Activated CD4-positive, CD25-positive, alpha-beta regulatory T cell treated with anti-CD3 and anti-CD28 coated beads, Interleukin-2, amount 50 U/mL, for 72 hours (primary cell): Measurements from ENCODE around the gene SLC25A11.

Experiments
- DNase-seq: peaks from one replicate; pipeline ENCODE4 v3.0.0; 2021

Gene SLC25A11

GRCh38 chr17:4939796-4940554 lies at the start of gene SLC25A11, which contains the start of gene RNF167:
Gene SLC25A11, minus strand, starts transcription at chr17:4940046. Its CDS starts 136 bp downstream, at chr17:4939910.
Gene RNF167, plus strand, starts transcription at chr17:4940268. Its CDS starts 642 bp downstream, at chr17:4940910.
- DNase-seq = peak; percentile 93

DNA sequence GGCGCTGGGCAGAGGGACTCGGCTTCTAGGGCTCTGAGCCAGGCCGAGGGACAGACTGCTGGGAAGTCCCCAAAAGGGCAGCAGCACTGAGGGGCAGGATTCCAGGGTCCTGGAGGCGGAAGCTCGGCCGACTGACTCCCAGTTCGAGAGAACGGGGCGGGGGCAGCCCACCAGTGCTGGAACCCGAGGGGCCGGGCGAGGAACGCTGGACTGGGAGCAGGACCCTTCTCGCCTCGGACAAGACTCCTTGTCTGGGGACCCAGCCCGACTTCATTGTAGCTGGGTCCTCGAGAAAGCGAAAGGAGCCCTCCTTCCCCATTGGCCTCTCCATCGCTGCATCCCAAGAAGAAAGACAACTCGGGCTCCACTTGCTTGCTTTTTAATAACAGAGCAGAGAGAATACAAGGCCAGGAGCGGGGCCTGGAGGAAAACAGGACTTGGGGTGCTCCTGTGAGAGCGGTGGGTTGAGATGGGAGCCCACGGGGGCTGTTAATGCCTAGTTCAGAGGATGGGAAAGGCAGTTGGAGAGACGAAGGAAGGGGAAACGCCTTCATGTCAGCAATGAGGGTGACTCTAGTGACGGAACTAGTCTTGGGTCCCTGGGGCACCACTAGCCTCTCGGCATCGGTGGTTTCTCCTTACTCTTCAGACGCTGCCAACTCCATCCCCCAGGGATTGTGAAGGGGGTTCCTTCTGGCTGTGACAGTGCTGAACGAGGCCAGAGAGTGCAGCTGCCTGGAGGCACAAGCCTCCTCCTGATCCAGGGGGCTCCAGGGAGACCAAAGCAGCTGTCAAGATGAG lies 48.1 kb upstream of the SLC25A11 start:
- DNase-seq = no peak

- DNase-seq = peak; percentile 86
Measured at GRCh38 chr17:4986951-4987766, 47.3 kb upstream of the SLC25A11 start, which contains the start of gene CAMTA2. Gene CAMTA2, minus strand, starts transcription at chr17:4987675. Its CDS starts 1,453 bp downstream, at chr17:4986222.

DNA sequence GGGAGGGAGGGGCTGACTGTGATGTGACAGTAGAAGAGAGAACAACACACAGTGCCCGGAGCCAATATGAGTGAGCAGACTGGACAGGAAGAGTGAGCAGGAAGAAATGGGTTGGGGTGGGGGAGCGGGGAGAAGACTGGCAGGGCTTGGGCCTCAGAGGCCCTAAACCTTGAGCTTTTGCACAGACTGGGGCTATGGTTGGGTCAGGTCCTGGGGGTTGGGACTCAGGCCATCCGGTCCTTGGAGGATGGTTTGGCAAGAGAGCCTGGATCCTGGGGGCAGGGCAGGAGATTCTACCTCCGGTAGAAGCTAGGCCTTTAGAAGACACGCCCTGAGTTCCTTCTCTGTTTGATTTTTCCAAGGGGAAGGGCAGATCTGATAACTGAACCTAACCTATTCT lies 46.6 kb upstream of the SLC25A11 start:
- DNase-seq = no peak

- DNase-seq = no peak
Measured at GRCh38 chr17:4982305-4982704, 42.5 kb upstream of the SLC25A11 start.

GRCh38 chr17:4980644-4981216 lies 40.9 kb upstream of the SLC25A11 start:
- DNase-seq = no peak

DNA sequence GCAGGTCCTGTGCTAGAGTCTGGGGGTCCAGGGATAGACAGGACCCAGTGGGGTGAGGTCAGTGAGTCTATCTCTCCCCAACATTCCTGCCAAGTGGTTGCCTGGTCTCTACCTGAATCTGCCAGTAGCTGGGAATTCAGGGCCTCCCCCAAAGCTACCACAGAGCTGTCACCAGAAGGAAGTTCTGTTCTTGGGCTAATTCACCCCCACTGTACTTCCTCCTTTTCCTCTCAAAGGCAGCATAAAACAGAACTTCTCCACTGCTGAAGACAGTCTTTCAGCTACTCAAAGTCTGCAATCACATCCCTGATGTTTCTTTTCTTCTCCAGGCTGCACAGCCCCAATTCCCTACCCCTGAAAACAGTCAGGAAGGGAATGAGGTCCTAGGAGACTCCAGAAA lies 38.9 kb upstream of the SLC25A11 start:
- no peak for DNase-seq

DNA sequence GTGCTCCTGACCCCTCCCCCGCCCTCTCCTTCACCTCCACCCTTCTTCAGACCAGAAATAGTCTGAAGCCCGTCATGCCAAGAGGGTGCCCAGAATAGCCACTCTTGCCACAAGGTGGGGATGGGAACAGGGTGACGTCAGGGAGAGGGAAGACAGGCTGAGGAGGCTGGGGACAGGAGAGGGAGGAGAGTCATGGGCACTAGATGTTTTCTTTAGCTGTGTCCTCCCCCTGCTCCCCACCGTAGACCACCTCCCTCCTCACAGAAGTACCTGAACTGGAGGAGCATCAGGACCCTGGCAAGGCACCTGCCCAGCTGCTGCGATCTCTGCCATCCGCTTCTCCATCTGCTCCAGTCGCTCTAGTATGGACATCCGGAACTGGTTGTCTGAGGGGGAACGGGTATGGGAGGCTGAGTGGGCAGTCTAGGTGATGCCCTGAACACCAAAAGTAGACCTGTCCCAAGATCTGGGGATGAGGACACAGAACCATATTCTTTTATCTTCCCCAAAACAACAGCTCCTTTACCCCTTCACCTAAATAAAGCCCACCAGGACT lies 34.3 kb upstream of the SLC25A11 start:
- DNase-seq = no peak

DNA sequence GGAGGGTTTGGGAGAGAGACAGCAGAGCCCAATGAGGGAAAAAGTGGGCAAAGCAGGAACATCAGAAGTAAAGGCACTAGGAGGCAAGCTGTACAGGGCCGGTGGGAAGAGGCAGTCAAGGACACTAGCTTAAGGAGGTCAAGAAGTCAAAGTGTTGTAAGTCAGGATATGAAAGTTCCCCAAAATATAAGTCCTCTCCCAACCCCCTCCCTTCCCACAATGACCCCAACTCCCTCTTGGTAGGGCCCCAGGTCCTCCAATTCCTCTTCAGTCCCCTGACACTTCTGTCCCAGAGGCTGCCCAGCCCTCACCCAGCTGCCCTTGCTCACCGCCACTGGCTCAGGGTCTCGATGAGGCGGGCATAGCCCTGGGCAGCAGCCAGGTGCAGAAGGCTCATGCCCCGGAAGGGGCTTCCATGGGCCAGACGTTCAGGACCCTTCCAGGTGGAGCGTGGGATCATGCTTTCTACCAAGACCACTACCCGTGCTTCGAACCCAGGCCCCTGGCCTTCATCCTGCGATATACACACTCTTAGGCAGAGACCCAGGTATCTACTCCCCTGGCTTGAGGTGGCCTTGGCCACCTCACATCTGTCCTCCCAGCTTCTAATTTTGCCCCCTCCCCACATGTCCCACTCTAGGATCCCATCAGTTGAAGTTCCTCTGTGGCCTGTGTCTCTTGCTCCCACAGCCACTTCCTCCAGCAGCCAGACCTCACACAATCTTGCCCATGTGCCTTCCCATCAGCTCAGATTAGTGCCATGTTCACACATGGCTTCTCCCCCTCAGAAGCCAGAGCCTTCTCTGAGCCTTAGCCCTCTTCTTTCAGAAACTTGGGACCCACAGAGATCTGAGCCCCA lies 33.6 kb upstream of the SLC25A11 start:
- DNase-seq = no peak

DNA sequence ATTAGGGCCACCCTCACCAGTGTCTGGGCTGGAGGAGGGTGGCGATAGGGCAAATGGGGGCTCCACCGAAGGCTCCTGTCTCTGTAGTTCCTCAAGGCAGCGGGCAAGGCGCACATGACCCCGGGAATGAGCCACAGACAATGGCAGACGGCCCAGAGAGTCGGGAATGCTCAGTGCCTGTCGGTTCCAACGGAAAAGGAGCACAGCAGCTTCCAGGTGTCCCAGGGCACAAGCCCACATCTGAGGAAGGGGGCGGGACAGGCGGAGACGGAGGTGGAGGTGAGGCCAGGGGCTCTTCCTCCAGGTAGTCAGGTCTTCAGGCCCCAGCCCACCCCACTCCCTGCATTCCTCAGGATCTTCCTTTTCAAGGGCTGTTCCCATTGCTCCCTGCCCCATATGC lies 32.9 kb upstream of the SLC25A11 start:
- no peak for DNase-seq

- DNase-seq = no peak
Measured at GRCh38 chr17:4972322-4972721, 32.5 kb upstream of the SLC25A11 start.

GRCh38 chr17:4971826-4972225 lies 32.0 kb upstream of the SLC25A11 start:
- no peak for DNase-seq

DNA sequence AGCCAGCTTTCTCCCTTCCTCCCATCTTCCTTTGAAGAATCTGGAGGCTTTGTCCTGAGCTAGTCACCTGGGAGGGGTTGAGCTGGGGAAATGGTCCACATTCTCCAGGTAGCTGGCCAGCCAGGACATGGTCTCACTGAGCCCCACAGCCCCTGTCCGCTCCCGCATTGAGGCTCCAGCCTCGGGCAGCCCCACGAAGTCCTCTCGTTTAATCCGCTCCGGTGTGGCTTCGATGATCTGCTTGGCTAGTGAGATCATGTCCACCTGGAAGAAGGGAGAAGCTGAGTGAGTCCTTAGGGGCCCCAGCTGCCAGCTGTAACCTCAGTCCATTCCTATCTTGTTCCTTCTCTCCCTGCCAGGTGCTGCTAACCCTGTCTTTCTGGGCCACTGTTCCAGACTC lies 30.4 kb upstream of the SLC25A11 start:
- no peak for DNase-seq

DNA sequence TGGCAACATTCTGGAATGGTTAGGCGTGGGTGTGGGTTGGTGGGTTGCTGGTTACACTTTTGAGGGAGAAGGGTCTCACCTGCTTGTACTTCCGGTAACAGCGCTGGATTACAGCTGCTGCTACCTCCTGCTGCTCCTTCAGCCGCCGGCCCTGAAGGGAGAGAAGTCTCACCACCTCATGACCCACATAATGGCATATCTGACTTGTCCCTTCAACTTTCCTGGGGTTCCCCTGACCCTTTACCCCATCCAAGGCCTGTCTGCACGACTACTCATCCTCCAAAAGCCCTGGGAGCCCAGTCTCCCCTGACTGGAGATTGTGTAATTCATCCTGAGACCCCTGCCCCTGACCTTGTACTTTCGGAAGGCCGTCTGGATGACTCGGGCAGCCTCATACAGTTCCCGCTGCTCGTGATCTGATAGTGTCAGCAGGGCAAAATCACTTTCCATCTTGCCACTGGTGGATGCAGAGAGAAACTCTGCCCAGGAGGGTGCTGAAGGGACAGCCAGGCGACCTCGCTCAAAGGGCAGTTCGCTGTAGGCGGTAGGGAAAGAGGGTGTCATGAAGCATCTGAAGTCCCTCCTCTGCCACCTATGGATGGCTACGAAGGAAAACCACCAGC lies 29.8 kb upstream of the SLC25A11 start:
- DNase-seq = no peak

- DNase-seq = peak; percentile 47
Measured at GRCh38 chr17:4969047-4969550, 29.3 kb upstream of the SLC25A11 start.

- peak; percentile 45 for DNase-seq
Measured at GRCh38 chr17:4968486-4969046, 28.7 kb upstream of the SLC25A11 start.

GRCh38 chr17:4967539-4968485 lies 28.0 kb upstream of the SLC25A11 start, which contains the start of gene SPAG7:
Gene SPAG7, minus strand, starts transcription at chr17:4967817. Its CDS starts 13 bp downstream, at chr17:4967804.
- peak; percentile 93 for DNase-seq

- peak; percentile 84 for DNase-seq
Measured at GRCh38 chr17:4966844-4967538, 27.1 kb upstream of the SLC25A11 start.
